Measurements from ENCODE around the gene COL26A1.
"Not testable (repeated sequence)": the region's sequence is repeated elsewhere in the genome, so short reads cannot be mapped to it uniquely, and the experiment has no call there.

Gene COL26A1

GRCh38 chr7:101595246-101595645 lies 232.6 kb downstream of the COL26A1 start:
- no peak overlapping the region for H3K27ac Mint-ChIP-seq
- H3K4me1 Mint-ChIP-seq (ENCODE audit: low read depth), result no peaks in the 10 kb centered on the region
- H3K9me3 Mint-ChIP-seq (ENCODE audit: low read depth), result no peaks in the 10 kb centered on the region
- no peak overlapping the region for H3K4me3 Mint-ChIP-seq
- H3K36me3 Mint-ChIP-seq, result no peaks in the 10 kb centered on the region
- H3K27me3 Mint-ChIP-seq, result peaks cover 2% of the 10 kb centered on the region

GRCh38 chr7:101595766-101596537 lies 233.3 kb downstream of the COL26A1 start:
- Mint-ChIP-seq H3K4me1 (ENCODE audit: low read depth) (no peaks in the 10 kb centered on the region), H3K9me3 (ENCODE audit: low read depth) (no peaks in the 10 kb centered on the region), H3K27me3 (peaks cover 2% of the 10 kb centered on the region), H3K36me3 (no peaks in the 10 kb centered on the region), H3K27ac (no peak overlapping the region), H3K4me3 (no peak overlapping the region)

- Mint-ChIP-seq H3K36me3 (no peaks in the 10 kb centered on the region), H3K4me1 (ENCODE audit: low read depth) (no peaks in the 10 kb centered on the region), H3K4me3 (no peak overlapping the region), H3K27me3 (peaks cover 2% of the 10 kb centered on the region), H3K27ac (no peak overlapping the region), H3K9me3 (ENCODE audit: low read depth) (no peaks in the 10 kb centered on the region)
Measured at GRCh38 chr7:101596898-101597297, 234.2 kb downstream of the COL26A1 start.

- H3K27me3 Mint-ChIP-seq, result no peaks in the 10 kb centered on the region
- H3K4me1 Mint-ChIP-seq (ENCODE audit: low read depth), result no peaks in the 10 kb centered on the region
- H3K36me3 Mint-ChIP-seq, result no peaks in the 10 kb centered on the region
- H3K9me3 Mint-ChIP-seq (ENCODE audit: low read depth), result no peaks in the 10 kb centered on the region
- H3K4me3 Mint-ChIP-seq, result no peak overlapping the region
- no peak overlapping the region for H3K27ac Mint-ChIP-seq
Measured at GRCh38 chr7:101597941-101598340, 235.3 kb downstream of the COL26A1 start.

- no peaks in the 10 kb centered on the region for H3K36me3 Mint-ChIP-seq
- no peak overlapping the region for H3K27ac Mint-ChIP-seq
- H3K4me3 Mint-ChIP-seq, result no peak overlapping the region
- H3K4me1 Mint-ChIP-seq (ENCODE audit: low read depth), result no peaks in the 10 kb centered on the region
- H3K27me3 Mint-ChIP-seq, result no peaks in the 10 kb centered on the region
- no peaks in the 10 kb centered on the region for H3K9me3 Mint-ChIP-seq (ENCODE audit: low read depth)
Measured at GRCh38 chr7:101598422-101598985, 235.8 kb downstream of the COL26A1 start.

GRCh38 chr7:101598986-101599771 lies 236.5 kb downstream of the COL26A1 start:
- H3K4me1 Mint-ChIP-seq (ENCODE audit: low read depth), result no peaks in the 10 kb centered on the region
- H3K27ac Mint-ChIP-seq, result no peak overlapping the region
- H3K36me3 Mint-ChIP-seq, result no peaks in the 10 kb centered on the region
- no peaks in the 10 kb centered on the region for H3K9me3 Mint-ChIP-seq (ENCODE audit: low read depth)
- H3K27me3 Mint-ChIP-seq, result no peaks in the 10 kb centered on the region
- no peak overlapping the region for H3K4me3 Mint-ChIP-seq

GRCh38 chr7:101599787-101600186 lies 237.1 kb downstream of the COL26A1 start:
- H3K36me3 Mint-ChIP-seq, result no peaks in the 10 kb centered on the region
- H3K27me3 Mint-ChIP-seq, result no peaks in the 10 kb centered on the region
- no peaks in the 10 kb centered on the region for H3K4me1 Mint-ChIP-seq (ENCODE audit: low read depth)
- H3K4me3 Mint-ChIP-seq, result no peak overlapping the region
- no peak overlapping the region for H3K27ac Mint-ChIP-seq
- no peaks in the 10 kb centered on the region for H3K9me3 Mint-ChIP-seq (ENCODE audit: low read depth)

GRCh38 chr7:101602082-101602481 lies 239.4 kb downstream of the COL26A1 start:
- H3K27me3 Mint-ChIP-seq, result no peaks in the 10 kb centered on the region
- H3K4me1 Mint-ChIP-seq (ENCODE audit: low read depth), result no peaks in the 10 kb centered on the region
- no peak overlapping the region for H3K27ac Mint-ChIP-seq
- H3K9me3 Mint-ChIP-seq (ENCODE audit: low read depth), result no peaks in the 10 kb centered on the region
- H3K4me3 Mint-ChIP-seq, result no peak overlapping the region
- H3K36me3 Mint-ChIP-seq, result no peaks in the 10 kb centered on the region

- no peaks in the 10 kb centered on the region for H3K9me3 Mint-ChIP-seq (ENCODE audit: low read depth)
- no peak overlapping the region for H3K4me3 Mint-ChIP-seq
- no peaks in the 10 kb centered on the region for H3K27me3 Mint-ChIP-seq
- H3K4me1 Mint-ChIP-seq (ENCODE audit: low read depth), result no peaks in the 10 kb centered on the region
- H3K27ac Mint-ChIP-seq, result no peak overlapping the region
- H3K36me3 Mint-ChIP-seq, result no peaks in the 10 kb centered on the region
Measured at GRCh38 chr7:101602484-101603241, 240.0 kb downstream of the COL26A1 start.

GRCh38 chr7:101604331-101604933 lies 241.8 kb downstream of the COL26A1 start:
- no peak overlapping the region for H3K27ac Mint-ChIP-seq
- H3K4me1 Mint-ChIP-seq (ENCODE audit: low read depth), result no peaks in the 10 kb centered on the region
- H3K4me3 Mint-ChIP-seq, result no peak overlapping the region
- no peaks in the 10 kb centered on the region for H3K9me3 Mint-ChIP-seq (ENCODE audit: low read depth)
- no peaks in the 10 kb centered on the region for H3K27me3 Mint-ChIP-seq
- H3K36me3 Mint-ChIP-seq, result no peaks in the 10 kb centered on the region

GRCh38 chr7:101604934-101605332 lies 242.3 kb downstream of the COL26A1 start:
- not testable (repeated sequence) for H3K9me3 Mint-ChIP-seq (ENCODE audit: low read depth); H3K4me3 Mint-ChIP-seq; H3K4me1 Mint-ChIP-seq (ENCODE audit: low read depth); H3K36me3 Mint-ChIP-seq; H3K27me3 Mint-ChIP-seq; H3K27ac Mint-ChIP-seq

- Mint-ChIP-seq H3K27ac (no peak overlapping the region), H3K36me3 (no peaks in the 10 kb centered on the region), H3K9me3 (ENCODE audit: low read depth) (no peaks in the 10 kb centered on the region), H3K27me3 (no peaks in the 10 kb centered on the region), H3K4me3 (no peak overlapping the region), H3K4me1 (ENCODE audit: low read depth) (no peaks in the 10 kb centered on the region)
Measured at GRCh38 chr7:101605611-101606497, 243.2 kb downstream of the COL26A1 start.

- Mint-ChIP-seq H3K4me3 (no peak overlapping the region), H3K27me3 (no peaks in the 10 kb centered on the region), H3K27ac (no peak overlapping the region), H3K36me3 (no peaks in the 10 kb centered on the region), H3K9me3 (ENCODE audit: low read depth) (no peaks in the 10 kb centered on the region), H3K4me1 (ENCODE audit: low read depth) (no peaks in the 10 kb centered on the region)
Measured at GRCh38 chr7:101606498-101606923, 243.8 kb downstream of the COL26A1 start.
